IPS-18a (cell line): ENCODE data around the gene BLTP2.
"Not testable (repeated sequence)": the region's sequence is repeated elsewhere in the genome, so short reads cannot be mapped to it uniquely, and the experiment has no call there.

Experiments
- H3K27ac ChIP-seq: one replicate; pipeline ENCODE4 v1.5.1; 2013; ENCODE audit warnings: low read length
- H3K27me3 ChIP-seq: one replicate; pipeline ENCODE4 v1.6.1; 2013; ENCODE audit warnings: mild to moderate bottlenecking, low read length; ENCODE audit not compliant: control insufficient read depth, insufficient read depth
- H3K36me3 ChIP-seq: one replicate; pipeline ENCODE4 v1.6.1; 2013; ENCODE audit warnings: low read depth, low read length; ENCODE audit not compliant: control insufficient read depth
- H3K4me1 ChIP-seq: one replicate; pipeline ENCODE4 v1.6.1; 2013; ENCODE audit warnings: low read depth, low read length; ENCODE audit not compliant: control insufficient read depth
- H3K4me3 ChIP-seq: one replicate; pipeline ENCODE4 v1.5.1; 2013; ENCODE audit warnings: low read length
- H3K9ac ChIP-seq: one replicate; pipeline ENCODE4 v1.6.1; 2013; ENCODE audit warnings: mild to moderate bottlenecking, low read length, moderate library complexity
- H3K9me3 ChIP-seq: one replicate; pipeline ENCODE4 v1.6.1; 2013; ENCODE audit warnings: low read depth, low read length; ENCODE audit not compliant: control insufficient read depth

Gene BLTP2

DNA sequence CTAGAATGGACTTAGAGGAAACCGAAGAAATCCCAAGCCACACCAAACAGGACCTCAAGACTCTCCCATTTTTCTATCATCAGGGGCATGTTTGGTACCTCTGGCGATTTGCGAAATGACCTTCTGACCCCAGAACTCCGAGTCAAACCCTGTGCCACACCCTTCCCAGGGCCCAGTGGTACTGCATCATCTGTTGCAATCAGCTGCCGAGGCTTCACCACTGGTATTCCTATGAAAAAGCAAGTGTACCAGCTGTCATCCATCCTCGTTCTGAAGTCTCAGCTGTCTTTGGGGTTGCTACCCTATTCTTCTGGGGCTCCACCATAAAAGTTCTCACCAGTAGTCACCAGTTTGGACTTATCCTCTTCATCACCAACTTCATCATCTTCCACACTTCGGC, 28.7 kb downstream of the BLTP2 start:
- Histone ChIP-seq H3K27ac (no peak overlapping the region), H3K36me3 (peaks cover 85% of the 10 kb centered on the region), H3K9me3 (no peaks in the 10 kb centered on the region), H3K4me3 (no peak overlapping the region), H3K27me3 (no peaks in the 10 kb centered on the region), H3K4me1 (no peaks in the 10 kb centered on the region), H3K9ac (no peak overlapping the region)

GRCh38 chr17:28615260-28615940, 29.6 kb downstream of the BLTP2 start:
- H3K9ac ChIP-seq = no peak overlapping the region

DNA sequence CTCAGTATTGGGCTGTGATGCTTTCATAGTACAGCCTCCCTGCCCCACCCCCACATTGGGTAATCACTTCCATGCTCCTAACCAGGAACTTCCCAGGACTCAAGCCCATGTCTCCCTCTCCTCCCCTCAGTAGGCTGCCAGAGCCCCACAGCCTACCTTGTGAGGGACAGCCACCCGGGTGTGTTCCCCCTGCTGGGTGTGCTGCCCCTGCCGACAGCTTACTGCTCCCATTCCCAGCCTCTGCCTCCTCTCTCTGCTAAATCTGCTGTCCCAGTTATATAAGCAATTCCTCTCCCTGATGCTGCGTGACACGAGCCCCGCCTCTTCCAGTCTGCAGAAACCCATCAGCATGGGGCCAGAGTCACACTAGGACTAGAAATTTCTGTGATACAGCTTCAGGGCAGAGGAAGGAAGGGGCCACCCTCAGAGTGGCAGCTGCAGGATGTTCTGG, 31.0 kb downstream of the BLTP2 start, which contains the start of gene RSKR:
TSS of gene RSKR (minus strand) at position 255 of the 451 bp plus-strand sequence. CDS start at position 231, 24 bp downstream.
- Histone ChIP-seq H3K9me3 (no peaks in the 10 kb centered on the region), H3K4me3 (no peak within 1 kb of the TSS), H3K4me1 (no peaks in the 10 kb centered on the region), H3K27ac (no peak within 1 kb of the TSS), H3K27me3 (no peaks in the 10 kb centered on the region), H3K9ac (no peak within 1 kb of the TSS), H3K36me3 (peaks cover 75% of the 10 kb centered on the region)

More at GRCh38 chr17:28615260-28615940, 29.6 kb downstream of the BLTP2 start:
- H3K27me3 ChIP-seq = no peaks in the 10 kb centered on the region
- H3K27ac ChIP-seq = no peak overlapping the region
- H3K36me3 ChIP-seq = peaks cover 85% of the 10 kb centered on the region
- no peak overlapping the region for H3K4me3 ChIP-seq
- H3K9me3 ChIP-seq = no peaks in the 10 kb centered on the region
- no peaks in the 10 kb centered on the region for H3K4me1 ChIP-seq

DNA sequence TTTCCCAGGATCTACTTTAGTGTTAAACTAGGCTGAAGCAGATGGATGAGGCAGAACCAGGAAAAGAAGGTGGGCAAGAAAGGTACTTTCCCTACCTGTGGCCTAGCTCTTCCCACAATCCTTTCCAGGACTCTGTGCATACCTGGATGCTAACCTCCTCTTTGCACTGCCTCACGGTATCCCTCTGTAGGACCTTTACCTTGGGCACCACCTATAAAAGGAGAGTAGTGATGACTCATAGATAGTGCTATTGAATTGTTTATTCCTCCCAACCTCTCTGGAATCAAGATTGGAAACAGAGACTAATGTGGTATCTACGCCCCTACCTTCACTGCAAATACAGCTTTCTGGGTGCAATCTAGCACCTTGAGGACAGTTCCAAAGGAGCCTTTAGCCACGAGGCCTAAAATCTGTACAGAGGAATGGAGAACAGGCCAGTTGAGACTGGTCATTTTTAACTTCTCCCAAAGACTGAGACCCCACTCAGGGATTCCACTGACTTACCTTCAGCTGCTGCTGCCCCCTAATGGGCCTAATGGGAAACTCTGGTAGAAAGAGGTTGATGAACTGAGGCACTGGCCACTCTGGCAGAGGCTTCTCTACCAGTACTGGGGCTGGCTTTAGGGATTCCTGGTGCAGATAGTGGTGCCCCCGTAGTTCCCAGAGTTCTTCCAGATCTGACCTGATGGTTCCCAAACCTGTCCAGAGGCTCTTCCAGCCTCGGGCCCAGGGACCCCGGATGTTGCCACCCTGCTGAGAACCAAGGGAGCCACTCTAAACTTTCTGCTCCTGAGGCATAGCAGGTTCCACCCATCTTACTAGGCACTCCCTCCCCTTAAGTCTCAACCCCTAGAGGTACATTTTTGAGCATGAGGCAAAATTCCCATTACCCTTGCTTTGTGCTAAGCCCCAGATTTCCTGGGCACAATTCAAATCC, 31.8 kb downstream of the BLTP2 start:
- Histone ChIP-seq H3K9me3 (no peaks in the 10 kb centered on the region), H3K27ac (no peak overlapping the region), H3K4me3 (no peak overlapping the region), H3K27me3 (no peaks in the 10 kb centered on the region), H3K4me1 (no peaks in the 10 kb centered on the region), H3K9ac (no peak overlapping the region), H3K36me3 (peaks cover 68% of the 10 kb centered on the region)

DNA sequence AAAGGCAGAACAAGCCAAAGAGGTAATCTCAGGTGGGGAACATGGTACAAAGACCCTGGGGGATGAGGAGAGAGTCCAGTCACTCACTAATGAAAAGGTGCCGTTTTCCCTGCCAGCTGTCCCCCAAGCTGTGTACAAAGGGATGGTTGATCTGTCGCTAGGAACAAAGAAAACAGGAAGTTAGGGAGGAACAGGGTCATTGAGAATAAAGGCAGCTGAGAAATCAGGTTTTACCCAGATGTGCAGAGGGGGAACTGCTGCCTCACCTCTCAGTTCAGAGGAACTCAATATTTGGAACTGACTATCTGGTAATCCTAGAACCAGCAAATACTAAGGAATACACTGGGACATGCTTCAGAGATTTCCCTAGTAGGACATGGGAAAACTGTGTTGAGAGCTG, 32.4 kb downstream of the BLTP2 start:
- H3K9ac ChIP-seq = no peak overlapping the region
- no peaks in the 10 kb centered on the region for H3K9me3 ChIP-seq
- H3K36me3 ChIP-seq = peaks cover 66% of the 10 kb centered on the region
- no peak overlapping the region for H3K27ac ChIP-seq
- H3K27me3 ChIP-seq = no peaks in the 10 kb centered on the region
- no peaks in the 10 kb centered on the region for H3K4me1 ChIP-seq
- no peak overlapping the region for H3K4me3 ChIP-seq

DNA sequence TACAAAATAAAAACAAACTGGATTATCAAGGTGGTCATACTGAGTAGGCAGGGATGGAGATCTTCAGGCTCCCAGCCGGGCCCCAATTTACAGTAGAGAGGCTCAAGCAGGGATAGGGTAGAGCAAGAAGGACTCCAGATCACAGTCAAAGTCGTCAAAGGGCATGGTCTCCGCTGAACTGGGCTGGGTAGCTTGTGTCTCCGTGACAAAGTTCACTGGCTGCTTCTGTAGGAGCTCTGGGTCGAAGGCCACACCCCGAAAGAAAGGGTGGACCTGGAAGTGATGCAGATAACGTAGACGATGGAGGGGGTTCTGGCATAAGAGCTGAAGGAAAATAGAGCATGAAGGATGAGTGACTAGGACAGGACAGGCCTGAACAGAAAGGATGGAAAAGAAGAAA, 34.6 kb downstream of the BLTP2 start:
- H3K27me3 ChIP-seq = no peaks in the 10 kb centered on the region

DNA sequence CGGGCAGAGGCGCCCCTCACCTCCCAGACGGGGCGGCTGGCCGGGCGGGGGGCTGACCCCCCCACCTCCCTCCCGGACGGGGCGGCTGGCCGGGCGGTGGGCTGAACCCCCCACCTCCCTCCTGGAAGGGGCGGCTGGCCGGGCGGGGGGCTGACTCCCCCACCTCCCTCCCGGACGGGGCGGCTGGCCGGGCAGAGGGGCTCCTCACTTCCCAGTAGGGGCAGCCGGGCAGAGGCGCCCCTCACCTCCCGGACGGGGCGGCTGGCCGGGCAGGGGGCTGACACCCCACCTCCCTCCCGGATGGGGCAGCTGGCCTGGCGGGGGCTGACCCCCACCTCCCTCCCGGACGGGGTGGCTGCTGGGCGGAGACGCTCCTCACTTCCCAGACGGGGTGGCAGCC, 40.9 kb downstream of the BLTP2 start:
- H3K9me3 ChIP-seq, H3K4me1 ChIP-seq, H3K27ac ChIP-seq, H3K27me3 ChIP-seq, H3K36me3 ChIP-seq, H3K9ac ChIP-seq, H3K4me3 ChIP-seq: not testable (repeated sequence)

More for the DNA sequence above, 34.6 kb downstream of the BLTP2 start:
- Histone ChIP-seq H3K9me3 (no peaks in the 10 kb centered on the region), H3K27ac (no peak overlapping the region), H3K4me1 (no peaks in the 10 kb centered on the region), H3K4me3 (no peak overlapping the region), H3K9ac (no peak overlapping the region), H3K36me3 (peaks cover 50% of the 10 kb centered on the region)

- H3K9ac ChIP-seq = peak overlapping the region; percentile 84
- H3K4me3 ChIP-seq = peak overlapping the region; percentile 68
- no peaks in the 10 kb centered on the region for H3K36me3 ChIP-seq
- no peaks in the 10 kb centered on the region for H3K9me3 ChIP-seq
- peaks cover 3% of the 10 kb centered on the region for H3K4me1 ChIP-seq
- no peak overlapping the region for H3K27ac ChIP-seq
- H3K27me3 ChIP-seq = no peaks in the 10 kb centered on the region
These were observed 45.4 kb downstream of the BLTP2 start for GRCh38 chr17:28599311-28600184.

DNA sequence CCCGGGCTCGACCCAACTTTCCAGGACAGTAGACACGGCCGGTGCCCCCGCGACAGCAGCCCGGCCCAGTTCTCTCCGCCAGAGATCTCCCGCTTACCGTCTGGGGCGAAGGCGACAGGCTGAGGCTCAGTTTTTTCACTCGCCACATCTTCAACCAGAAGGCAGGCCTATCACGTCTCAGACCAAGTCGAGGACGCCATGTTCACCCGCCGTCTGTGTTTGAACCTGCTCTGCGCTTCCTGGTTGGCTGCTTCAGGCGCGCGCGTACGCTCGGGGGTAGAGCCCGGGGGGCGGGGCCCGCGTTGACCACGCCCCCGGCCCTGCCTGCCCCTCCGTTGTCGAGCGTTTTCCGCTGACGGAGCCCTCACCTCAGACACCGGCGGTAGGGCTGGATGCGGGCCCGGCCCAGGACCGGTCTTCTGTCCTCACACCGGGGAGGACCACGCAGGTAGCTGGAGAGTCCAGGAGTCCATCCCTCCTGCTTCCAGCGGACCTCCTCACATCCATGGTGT, 46.1 kb downstream of the BLTP2 start, which contains the start of gene SPAG5:
TSS of gene SPAG5 (minus strand) at position 227 of the 512 bp plus-strand sequence. CDS start at position 148, 79 bp downstream.
- H3K9me3 ChIP-seq = no peaks in the 10 kb centered on the region
- H3K4me3 ChIP-seq = peak within 1 kb of the TSS; percentile 68
- peaks cover 3% of the 10 kb centered on the region for H3K4me1 ChIP-seq
- no peaks in the 10 kb centered on the region for H3K27me3 ChIP-seq
- H3K36me3 ChIP-seq = no peaks in the 10 kb centered on the region
- H3K27ac ChIP-seq = peak within 1 kb of the TSS; percentile 36
- H3K9ac ChIP-seq = peak within 1 kb of the TSS; percentile 84

DNA sequence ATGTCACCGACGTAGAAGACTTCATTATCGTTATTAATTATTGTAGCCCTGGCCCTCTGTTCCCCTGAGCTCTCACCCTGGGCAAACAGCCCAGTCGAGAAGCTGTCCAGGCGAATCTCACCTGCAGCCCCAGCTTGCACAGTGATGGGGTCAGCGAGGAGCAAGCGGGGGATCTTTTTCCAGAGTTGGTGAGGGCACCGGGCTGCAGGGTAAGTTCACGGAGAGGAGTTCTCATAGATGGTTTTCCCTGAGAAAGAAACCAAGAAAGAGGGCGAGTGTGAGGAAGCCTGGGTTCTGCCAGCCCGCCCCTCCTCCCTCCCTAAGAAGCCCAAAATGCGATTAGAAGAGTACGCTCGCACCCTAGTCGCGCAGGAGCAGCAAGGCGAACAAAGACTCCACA, 46.6 kb downstream of the BLTP2 start:
- Histone ChIP-seq H3K27me3 (no peaks in the 10 kb centered on the region), H3K36me3 (peaks cover under 1% of the 10 kb centered on the region), H3K9me3 (no peaks in the 10 kb centered on the region), H3K27ac (peak overlapping the region; percentile 36), H3K4me3 (peak overlapping the region; percentile 68), H3K4me1 (peaks cover 3% of the 10 kb centered on the region), H3K9ac (peak overlapping the region; percentile 84)
